GM18526 (cell line): ENCODE results near the gene KCNT1.

ENCODE experiments used
- POLR2A ChIP-seq: IDR thresholded peaks from 3 replicates; pipeline ENCODE4 v1.6.1; 2011; ENCODE audit not compliant: insufficient read length; ENCODE audit errors: extremely low read depth

Gene KCNT1

DNA sequence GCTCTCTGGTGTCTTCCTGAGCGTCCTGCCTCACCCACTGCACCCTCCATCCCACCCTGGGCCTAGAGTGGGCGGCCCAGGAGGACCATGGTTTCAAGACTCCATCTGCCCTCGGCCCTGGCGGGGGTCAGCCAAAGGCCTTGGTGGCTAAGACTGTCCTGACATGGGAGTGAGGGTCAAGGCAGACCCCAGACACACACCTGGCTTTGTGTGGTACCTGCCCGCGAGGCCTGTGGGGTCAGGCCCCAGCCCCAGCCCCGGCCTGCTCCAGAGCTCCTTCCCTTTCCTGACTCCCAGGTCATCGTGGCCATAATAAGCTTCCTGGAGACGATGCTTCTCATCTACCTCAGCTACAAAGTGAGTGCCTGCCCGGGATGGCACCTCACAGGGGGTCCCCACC, 54.6 kb downstream of the KCNT1 start:
- TF ChIP-seq POLR2A = no peak

DNA sequence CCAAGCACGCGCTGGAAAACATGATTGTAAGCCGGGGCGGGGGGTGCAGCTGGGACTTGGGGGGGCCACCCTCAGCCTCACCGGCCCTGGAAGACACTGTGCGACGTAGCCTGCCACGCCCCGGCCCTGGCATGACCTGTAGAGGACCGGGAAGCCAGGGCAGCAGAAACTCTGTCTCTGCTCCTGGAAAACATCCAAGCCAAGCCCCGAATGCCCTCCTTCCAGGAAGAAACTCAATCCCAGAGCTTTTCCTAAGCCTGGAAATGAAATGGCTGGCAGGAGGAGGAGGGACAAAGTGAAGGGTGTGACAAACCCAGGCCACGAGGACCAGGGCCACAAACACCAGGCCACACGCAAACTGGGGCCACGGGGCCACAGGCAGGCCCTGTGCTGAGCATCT, 55.4 kb downstream of the KCNT1 start:
- TF ChIP-seq POLR2A = no peak

DNA sequence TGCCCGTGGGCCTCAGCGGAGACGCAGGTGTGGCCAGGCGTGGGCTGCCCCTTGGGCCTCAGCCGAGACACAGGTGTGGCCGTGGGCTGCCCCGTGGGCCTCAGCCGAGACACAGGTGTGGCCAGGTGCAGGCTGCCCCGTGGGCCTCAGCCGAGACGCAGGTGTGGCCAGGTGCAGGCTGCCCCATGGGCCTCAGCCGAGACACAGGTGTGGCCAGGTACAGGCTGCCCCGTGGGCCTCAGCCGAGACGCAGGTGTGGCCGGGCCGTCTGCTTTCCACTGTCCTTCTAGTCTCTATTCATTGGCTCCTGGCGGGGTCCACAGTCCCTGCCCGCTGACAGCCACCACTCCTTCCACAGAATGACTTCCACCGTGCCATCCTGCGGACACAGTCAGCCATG, 56.1 kb downstream of the KCNT1 start:
- no peak for TF ChIP-seq POLR2A

DNA sequence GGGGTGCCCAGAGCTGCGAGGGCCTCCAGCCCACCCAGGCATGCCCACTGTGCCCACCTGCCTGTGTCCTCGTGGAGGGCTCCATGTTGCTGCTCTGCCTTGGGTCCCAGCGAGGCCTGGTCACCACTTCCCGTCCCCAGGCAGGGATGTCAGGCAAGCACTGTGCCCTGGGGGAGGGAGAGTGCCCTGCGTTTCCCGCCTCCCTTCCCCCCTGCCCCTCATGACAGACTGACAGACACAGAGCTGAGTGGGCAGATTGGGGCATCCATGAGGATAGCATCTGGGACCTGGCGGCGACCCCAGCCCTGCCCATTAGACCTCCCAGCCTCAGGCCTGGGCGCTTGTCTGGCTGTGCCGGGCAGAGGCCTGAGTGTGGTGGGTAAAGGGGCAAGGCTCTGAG, 56.9 kb downstream of the KCNT1 start:
- no peak for TF ChIP-seq POLR2A

DNA sequence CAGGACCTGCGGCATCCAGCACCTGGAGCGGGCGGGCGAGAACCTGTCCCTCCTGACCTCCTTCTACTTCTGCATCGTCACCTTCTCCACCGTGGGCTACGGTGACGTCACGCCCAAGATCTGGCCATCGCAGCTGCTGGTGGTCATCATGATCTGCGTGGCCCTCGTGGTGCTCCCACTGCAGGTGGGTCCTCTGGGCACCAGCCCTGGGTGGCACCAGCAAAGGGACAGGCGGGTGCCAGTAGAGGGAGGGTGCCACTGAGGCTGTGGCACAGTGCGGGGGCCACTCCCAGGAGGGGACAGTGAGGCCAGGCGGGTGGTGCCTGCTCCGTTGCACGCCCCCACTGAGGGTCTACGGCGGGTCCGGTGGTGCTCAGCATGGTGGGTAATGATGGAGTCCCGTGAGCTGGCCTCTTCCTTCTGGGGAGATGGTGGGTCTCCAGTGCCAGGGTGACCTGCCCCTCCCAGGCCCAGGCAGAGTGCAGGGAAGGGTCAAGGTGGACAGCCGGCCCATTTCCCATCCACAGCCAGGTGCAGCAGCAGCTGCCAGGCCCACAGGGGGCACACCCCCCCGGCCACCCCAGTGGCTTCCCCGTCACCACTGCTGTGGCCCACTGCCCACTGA, 57.8 kb downstream of the KCNT1 start:
- no peak for TF ChIP-seq POLR2A

DNA sequence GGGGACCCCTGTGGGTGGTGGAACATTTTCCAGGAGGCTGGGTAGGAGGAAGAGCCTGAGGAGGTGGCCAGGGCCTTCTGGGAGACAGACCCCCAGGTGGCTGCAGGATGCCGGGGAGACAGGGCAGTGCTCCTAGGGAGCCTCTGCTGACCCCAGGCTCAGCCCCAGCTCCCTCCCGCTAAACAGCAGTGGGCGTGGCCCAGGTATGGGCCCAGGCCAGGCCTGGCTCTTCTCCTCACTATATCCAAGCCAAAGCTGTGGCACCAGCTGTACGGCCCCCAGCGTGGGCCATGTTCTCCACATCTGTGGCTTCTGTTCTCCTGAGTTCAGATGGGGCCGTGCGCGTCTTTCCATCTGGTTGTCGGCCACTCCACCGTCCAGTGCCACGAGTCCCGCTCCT, 58.5 kb downstream of the KCNT1 start:
- TF ChIP-seq POLR2A = no peak

DNA sequence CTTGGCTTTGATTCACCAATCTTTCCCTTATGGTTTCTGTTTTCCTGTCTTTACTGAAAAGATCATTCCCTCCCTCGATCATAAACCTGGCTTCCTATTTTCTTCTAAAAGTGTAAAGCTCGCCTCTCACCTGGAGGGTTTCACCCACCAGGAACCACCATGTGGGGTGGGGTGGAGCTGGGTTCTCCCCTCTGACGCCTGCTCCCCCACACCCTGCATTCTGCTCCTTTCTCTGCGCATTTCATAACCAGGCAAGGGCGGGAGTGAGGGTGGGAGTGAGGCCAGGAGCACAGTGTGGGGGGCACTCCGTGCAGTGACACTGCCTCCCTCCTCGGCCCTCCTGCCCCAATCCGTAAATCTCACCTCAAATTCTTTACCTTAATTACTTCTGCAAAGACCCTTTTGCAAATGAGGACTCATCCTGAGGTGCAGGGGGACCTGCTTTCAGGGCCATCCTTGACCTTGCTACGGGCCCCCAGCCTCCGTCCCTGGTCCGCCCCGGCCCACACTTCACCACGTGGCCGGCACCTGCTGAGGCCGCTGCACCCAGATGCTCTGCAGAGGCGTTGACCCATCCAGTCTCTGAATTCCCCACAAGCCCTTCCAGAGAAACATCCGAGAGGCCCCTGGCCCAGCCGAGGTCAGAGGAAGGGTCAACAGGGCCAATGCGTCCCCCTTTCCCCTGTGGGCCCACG, 59.3 kb downstream of the KCNT1 start:
- no peak for TF ChIP-seq POLR2A

DNA sequence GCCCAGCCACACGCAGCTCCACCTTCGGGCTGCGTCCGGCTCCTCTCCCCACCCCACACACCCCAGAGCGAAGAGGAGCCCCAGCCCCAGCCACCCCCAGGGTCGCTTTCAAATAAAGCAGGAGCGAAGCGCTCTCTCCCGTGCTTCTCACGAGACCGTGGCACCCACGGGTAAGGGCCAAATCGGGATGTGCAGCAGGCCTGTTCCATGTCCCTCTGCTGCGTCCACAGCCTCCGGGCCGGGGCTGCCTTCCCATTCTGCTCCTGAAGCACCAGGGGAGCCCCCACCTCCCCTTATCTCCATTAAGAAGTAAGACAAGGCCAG, 59.8 kb downstream of the KCNT1 start:
- TF ChIP-seq POLR2A = no peak

DNA sequence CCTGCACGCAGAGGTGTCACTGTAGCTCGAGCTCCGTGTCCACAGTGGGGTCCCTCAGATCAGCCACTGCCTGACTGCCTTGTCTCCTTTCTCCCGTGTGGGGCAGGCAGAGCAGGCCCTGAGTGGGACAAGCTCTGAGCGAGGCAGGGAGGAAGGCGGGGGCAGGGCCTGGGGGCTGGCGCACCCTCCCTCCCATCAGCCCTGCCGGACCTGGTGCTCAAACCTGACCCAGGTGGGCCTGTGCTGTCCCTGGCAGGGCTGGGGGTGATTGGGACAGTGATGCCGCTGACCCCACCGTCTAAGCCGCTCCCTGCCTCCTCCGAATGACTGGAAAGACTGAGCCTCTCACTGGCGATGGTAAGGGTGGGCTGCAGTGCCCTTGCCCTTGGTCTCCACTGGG, 60.9 kb downstream of the KCNT1 start:
- no peak for TF ChIP-seq POLR2A

DNA sequence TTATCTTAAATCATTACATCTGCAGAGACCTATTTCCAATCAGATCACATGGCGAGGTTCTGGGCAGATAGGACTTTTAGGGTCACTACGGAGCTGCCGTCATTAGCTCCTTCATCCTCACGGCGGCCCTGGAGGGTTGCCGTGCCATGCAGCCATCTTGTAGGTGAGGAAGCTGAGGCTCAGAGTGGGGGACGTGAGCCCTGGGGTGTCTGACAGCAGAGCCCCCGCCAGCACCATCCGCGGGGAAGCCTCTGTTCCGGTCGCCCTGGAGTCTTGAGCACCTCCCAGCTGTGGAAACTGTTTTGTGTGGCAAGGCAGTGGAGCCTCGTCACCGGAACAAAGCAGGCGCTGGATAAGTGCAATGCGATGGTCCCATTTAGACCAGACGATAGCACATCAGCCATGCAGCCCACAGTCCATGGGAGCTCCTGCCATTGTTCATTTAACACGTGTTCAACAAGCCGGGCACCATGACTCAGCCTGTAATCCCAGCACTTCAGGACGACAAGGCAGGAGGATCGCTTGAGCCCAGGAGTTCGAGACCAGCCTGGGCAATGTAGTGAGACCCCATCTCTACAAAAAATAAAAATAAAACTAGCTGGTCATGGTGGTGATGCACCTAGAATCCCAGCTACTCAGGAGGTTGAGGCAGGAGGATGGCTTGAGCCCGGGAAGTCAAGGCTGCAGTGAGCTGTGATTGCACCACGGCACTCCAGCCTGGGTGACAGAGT, 61.9 kb downstream of the KCNT1 start:
- no peak for TF ChIP-seq POLR2A

DNA sequence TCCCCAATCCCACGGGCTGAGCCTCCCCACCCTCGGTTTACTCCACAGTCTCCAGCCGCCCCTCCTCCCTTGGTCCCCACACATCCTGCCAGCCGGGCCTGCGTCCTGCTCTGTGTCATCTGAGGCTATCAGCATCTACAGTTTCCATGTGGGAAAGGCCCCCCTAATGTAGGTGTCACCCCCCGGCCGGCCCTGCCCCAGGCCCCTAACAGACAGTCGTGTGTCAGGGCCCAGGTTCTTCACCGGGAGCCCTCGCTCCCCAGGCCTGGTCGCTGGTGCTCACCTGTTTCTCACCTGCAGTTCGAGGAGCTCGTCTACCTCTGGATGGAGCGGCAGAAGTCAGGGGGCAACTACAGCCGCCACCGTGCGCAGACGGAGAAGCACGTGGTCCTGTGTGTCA, 62.7 kb downstream of the KCNT1 start:
- no peak for TF ChIP-seq POLR2A

DNA sequence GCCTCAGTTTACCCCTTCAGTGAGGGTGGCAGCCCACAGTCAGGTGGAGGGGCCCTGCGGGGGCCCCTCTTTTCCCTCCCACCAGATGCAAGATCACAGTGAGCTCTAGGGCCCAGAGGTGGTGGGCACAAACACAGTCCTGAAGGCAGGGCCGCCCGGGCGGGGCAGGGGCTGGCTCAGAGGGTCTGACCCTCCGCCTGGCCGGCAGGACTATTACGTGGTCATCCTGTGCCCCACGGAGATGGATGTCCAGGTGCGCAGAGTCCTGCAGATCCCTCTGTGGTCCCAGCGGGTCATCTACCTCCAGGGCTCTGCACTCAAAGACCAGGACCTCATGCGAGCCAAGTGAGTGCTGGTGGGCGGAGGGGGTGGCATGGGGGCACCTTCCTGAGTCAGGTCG, 63.4 kb downstream of the KCNT1 start:
- TF ChIP-seq POLR2A = no peak

DNA sequence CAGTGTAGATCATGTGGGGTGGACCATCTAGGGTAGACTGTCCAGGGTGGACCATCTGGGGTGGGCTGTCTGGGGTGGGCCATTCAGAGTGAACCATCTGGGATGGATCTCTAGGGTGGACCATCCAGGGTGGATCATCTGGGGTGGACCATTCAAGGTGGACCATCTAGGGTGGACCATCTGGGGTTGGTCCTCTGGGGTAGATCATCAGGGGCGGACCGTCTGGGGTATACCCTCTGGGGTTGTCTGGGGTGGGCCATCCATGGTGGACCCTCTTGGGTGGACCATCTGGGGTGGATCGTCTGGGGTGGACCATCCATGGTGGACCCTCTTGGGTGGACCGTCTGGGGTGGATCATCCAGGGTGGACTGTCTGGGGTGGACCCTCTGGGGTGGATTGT, 64.3 kb downstream of the KCNT1 start:
- TF ChIP-seq POLR2A = no peak

DNA sequence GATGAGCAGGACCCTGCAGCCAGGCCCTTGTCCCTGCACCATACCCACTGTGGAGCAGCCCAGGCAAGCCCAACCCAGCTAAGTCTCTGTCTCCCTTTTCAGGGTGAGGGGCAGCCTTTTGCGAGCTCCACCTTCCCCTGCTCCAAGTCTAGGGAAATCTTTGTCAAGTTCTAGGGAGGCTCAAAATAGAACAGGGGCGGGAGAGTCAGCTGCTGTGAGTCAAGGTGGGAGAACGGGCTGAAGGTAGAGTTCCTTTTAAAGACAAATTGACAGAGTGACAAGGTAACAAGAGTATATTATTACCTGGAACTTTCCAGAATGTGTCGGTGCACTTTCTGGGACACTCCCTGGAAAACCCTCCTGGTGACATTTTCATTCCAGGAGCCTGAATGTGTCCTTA, 64.7 kb downstream of the KCNT1 start:
- TF ChIP-seq POLR2A = no peak

DNA sequence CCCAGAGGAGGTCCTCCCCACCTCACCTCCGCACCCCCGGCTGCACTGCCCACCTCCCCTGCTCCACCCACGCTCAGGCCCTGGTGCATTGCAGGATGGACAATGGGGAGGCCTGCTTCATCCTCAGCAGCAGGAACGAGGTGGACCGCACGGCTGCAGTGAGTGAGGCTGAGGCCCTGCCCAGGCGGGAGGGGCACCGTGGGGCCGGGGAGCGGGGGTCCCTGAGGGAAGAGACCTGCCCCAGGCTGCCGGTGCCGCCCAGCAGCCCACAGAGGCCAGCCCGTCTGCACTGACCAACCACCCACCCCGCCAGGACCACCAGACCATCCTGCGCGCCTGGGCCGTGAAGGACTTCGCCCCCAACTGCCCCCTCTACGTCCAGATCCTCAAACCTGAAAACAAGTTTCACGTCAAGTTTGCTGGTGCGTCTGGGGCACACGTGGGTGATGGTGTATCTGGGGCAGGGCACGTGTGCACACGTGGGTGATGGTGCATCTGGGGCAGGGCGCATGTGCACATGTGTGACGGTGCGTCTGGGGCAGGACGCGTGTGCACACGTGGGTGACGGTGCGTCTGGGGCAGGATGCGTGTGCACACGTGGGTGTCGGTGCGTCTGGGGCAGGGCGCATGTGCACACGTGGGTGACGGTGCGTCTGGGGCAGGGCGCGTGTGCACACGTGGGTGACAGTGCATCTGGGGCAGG, 66.7 kb downstream of the KCNT1 start:
- TF ChIP-seq POLR2A = no peak
